ENCODE results near the gene GLYR1. TPM values are rescaled to one million over a fixed set of nuclear protein-coding genes. Genes with fewer than 3 reads are reported as not detected.

GLYR1 gene
- total RNA-seq, 1 experiment from 2014 or later: 117 TPM

GRCh38 chr16:4769306-4769638 is 77.8 kb downstream of the GLYR1 start:
- intact Hi-C loops (cut with micrococcal nuclease; ENCODE audit: unreplicated experiment): loop anchor here (2.0 kb wide), 2 partner anchors 20 to 34 kb away; partner anchors contain the start of genes ANKS3, DNAAF8 and SEPTIN12
- Mint-ChIP-seq H3K27ac (ENCODE audit: unreplicated experiment) (no peak overlapping the region), H3K4me3 (ENCODE audit: unreplicated experiment) (peak overlapping the region; percentile 77), H3K36me3 (ENCODE audit: insufficient read depth, unreplicated experiment) (peaks cover 9% of the 10 kb centered on the region), H3K4me1 (ENCODE audit: low read depth, unreplicated experiment) (peaks cover 17% of the 10 kb centered on the region), H3K9me3 (ENCODE audit: unreplicated experiment) (no peaks in the 10 kb centered on the region), H3K27me3 (ENCODE audit: insufficient read depth, unreplicated experiment) (no peaks in the 10 kb centered on the region)
- Histone ChIP-seq H3K4me1 (peaks cover 10% of the 10 kb centered on the region; the same call in 1 of the 2 replicates), H3K4me3 (ENCODE audit: low read depth, low read length) (peak overlapping the region; percentile 66), H3K9me3 (no peaks in the 10 kb centered on the region), H3K36me3 (ENCODE audit: control insufficient read depth, insufficient read depth, low read length) (no peaks in the 10 kb centered on the region), H3K27me3 (replicated peaks; ENCODE audit: control insufficient read depth, insufficient read depth, low read length) (no peaks in the 10 kb centered on the region)
- CTCF ChIA-PET: interaction anchor here (0.6 to 2.1 kb wide), 2 partner anchors 35 to 169 kb away, joined by 3 to 7 read pairs; partner anchors contain the start of genes ANKS3 and DNAAF8
- POLR2A ChIA-PET: interaction anchor here (0.7 to 1.7 kb wide), 4 partner anchors 19 to 295 kb away, joined by 3 to 20 read pairs (median 5); partner anchors contain the start of genes ANKS3, DNAAF8, NMRAL1 and SEPTIN12
- no peak for TF ChIP-seq CTCF (IDR thresholded peaks at IDR 0.05; ENCODE audit: insufficient read depth in 1 of 2, low read depth in 1 of 2, low read length in 1 of 2, severe bottlenecking in 1 of 2, unreplicated experiment in 1 of 2)
- no peak for DNase-seq
- no TSS peak for BruUV-seq (replicated peaks)

DNA sequence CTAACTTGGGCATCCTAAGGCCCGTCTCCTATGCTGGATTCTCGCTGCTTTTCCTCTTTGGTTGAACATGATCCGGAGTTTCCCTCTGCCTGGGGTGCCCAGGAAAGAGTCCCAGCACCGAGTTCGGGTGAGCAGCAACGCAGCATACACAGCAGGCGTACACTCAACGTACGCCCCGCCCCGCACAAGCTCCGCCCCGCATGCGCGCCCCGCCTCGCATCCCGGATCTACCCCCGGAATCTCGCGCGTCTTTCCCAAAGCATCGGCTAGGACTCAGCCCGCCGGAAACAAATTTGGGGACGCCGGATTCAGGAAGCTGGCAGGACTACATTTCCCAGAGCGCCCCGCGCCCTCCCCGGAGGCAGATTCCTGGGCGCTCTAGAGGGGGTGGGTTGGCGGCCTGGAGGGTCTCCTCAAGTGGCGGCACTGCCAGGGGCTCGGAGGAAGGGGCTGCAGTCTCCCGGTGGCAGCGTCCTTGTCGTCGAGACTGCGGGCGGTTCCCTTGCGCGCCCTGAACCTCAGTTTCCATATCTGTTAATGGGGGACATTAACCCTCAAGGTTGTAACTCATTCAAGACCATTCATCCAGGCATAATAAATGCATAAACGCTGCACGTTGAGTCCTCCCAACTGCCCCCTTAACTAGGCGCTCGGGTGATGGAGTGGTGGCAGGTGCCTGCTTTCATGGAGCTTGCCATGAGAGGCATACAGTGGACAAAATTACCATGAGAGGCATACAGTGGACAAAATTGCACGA is 78.4 kb downstream of the GLYR1 start:
- ChIA-PET CTCF (interaction anchor here (0.6 to 2.1 kb wide), 2 partner anchors 34 to 169 kb away, joined by 3 to 7 read pairs; partner anchors contain the start of genes ANKS3 and DNAAF8), POLR2A (interaction anchor here (0.7 to 1.7 kb wide), 5 partner anchors 20 to 294 kb away, joined by 3 to 20 read pairs (median 6); partner anchors contain the start of genes ANKS3, DNAAF8, NMRAL1 and SEPTIN12)
- DNase-seq: peak; percentile 95 to 96
- Histone ChIP-seq H3K9me3 (no peaks in the 10 kb centered on the region), H3K36me3 (ENCODE audit: control insufficient read depth, insufficient read depth, low read length) (no peaks in the 10 kb centered on the region), H3K4me3 (ENCODE audit: low read depth, low read length) (peak overlapping the region; percentile 66), H3K4me1 (peaks cover 10% of the 10 kb centered on the region; the same call in 1 of the 2 replicates), H3K27me3 (replicated peaks; ENCODE audit: control insufficient read depth, insufficient read depth, low read length) (no peaks in the 10 kb centered on the region)
- Mint-ChIP-seq H3K36me3 (ENCODE audit: insufficient read depth, unreplicated experiment) (peaks cover 9% of the 10 kb centered on the region), H3K4me3 (ENCODE audit: unreplicated experiment) (peak overlapping the region; percentile 77), H3K9me3 (ENCODE audit: unreplicated experiment) (no peaks in the 10 kb centered on the region), H3K4me1 (ENCODE audit: low read depth, unreplicated experiment) (peaks cover 12% of the 10 kb centered on the region), H3K27me3 (ENCODE audit: insufficient read depth, unreplicated experiment) (no peaks in the 10 kb centered on the region), H3K27ac (ENCODE audit: unreplicated experiment) (peak overlapping the region; percentile 71)
- no TSS peak for BruUV-seq (replicated peaks)
- intact Hi-C loops (cut with micrococcal nuclease; ENCODE audit: unreplicated experiment): loop anchor here (1.0 to 2.0 kb wide), 4 partner anchors 20 to 188 kb away; partner anchors contain the start of genes ANKS3, DNAAF8, ROGDI and SEPTIN12
- no peak for TF ChIP-seq CTCF (IDR thresholded peaks at IDR 0.05; ENCODE audit: insufficient read depth in 1 of 2, low read depth in 1 of 2, low read length in 1 of 2, severe bottlenecking in 1 of 2, unreplicated experiment in 1 of 2)

GRCh38 chr16:4767872-4768548 is 79.1 kb downstream of the GLYR1 start:
- Mint-ChIP-seq H3K27ac (ENCODE audit: unreplicated experiment) (peak overlapping the region; percentile 71), H3K9me3 (ENCODE audit: unreplicated experiment) (no peaks in the 10 kb centered on the region), H3K4me3 (ENCODE audit: unreplicated experiment) (peak overlapping the region; percentile 77), H3K27me3 (ENCODE audit: insufficient read depth, unreplicated experiment) (no peaks in the 10 kb centered on the region), H3K36me3 (ENCODE audit: insufficient read depth, unreplicated experiment) (peaks cover 15% of the 10 kb centered on the region), H3K4me1 (ENCODE audit: low read depth, unreplicated experiment) (peaks cover 10% of the 10 kb centered on the region)
- ChIA-PET CTCF (interaction anchor here (2.1 kb wide), 1 partner anchor 33 kb away, joined by 7 read pairs; the partner anchor contains the start of genes ANKS3 and DNAAF8), POLR2A (interaction anchor here (0.7 to 1.7 kb wide), 3 partner anchors 20 to 177 kb away, joined by 6 to 20 read pairs (median 6); partner anchors contain the start of genes ANKS3, DNAAF8 and SEPTIN12)
- H3K9me3 ChIP-seq: no peaks in the 10 kb centered on the region
- H3K4me3 ChIP-seq (ENCODE audit: low read depth, low read length): peak overlapping the region; percentile 66
- peaks cover 10% of the 10 kb centered on the region; the same call in 1 of the 2 replicates for H3K4me1 ChIP-seq
- TF ChIP-seq CTCF (IDR thresholded peaks at IDR 0.05; ENCODE audit: insufficient read depth in 1 of 2, low read depth in 1 of 2, low read length in 1 of 2, severe bottlenecking in 1 of 2, unreplicated experiment in 1 of 2): no peak
- no peaks in the 10 kb centered on the region for H3K36me3 ChIP-seq (ENCODE audit: control insufficient read depth, insufficient read depth, low read length)
- H3K27me3 ChIP-seq (replicated peaks; ENCODE audit: control insufficient read depth, insufficient read depth, low read length): no peaks in the 10 kb centered on the region
- TSS peak; percentile 9 for BruUV-seq (replicated peaks)
- peak in 1 of 2 experiments; percentile 16 for DNase-seq
- intact Hi-C loops (cut with micrococcal nuclease; ENCODE audit: unreplicated experiment): loop anchor here (1.0 to 2.0 kb wide), 5 partner anchors 21 to 188 kb away; partner anchors contain the start of genes ANKS3, DNAAF8, NUDT16L1 and ROGDI

Data from Caco-2 (cell line).